Body of pancreas (tissue), 4 donors: ENCODE results near the gene GALNT15. TPM values are rescaled to one million over a fixed set of nuclear protein-coding genes. Genes with fewer than 3 reads are reported as not detected.

ENCODE experiments used
- ATAC-seq: fragments of 150-250 bp; one replicate; pipeline ENCODE4 v1.9.1; 2016
- DNase-seq, 4 donors: peaks; one replicate each; pipeline ENCODE4 v3.0.0-alpha.2; 2019
- H3K27ac ChIP-seq, 4 donors: fragments of 200-600 bp; sonication (generic); 1 replicate in 3 of 4; 2 replicates in 1 of 4; pipeline versions ENCODE4 v1.5.1 to v1.6.1; 2016 to 2019; ENCODE audit warnings: mild to moderate bottlenecking in 1 of 4, mixed read lengths in 1 of 4, moderate library complexity in 1 of 4
- H3K27me3 ChIP-seq, 2 donors: fragments of 200-600 bp; sonication (generic); one replicate each; pipeline ENCODE4 v1.6.0; 2016; ENCODE audit warnings: mild to moderate bottlenecking in 1 of 2
- H3K36me3 ChIP-seq, 2 donors: fragments of 200-600 bp; sonication (generic); replicated peaks in 1 of 2; 2 replicates each; pipeline ENCODE4 v1.5.1; 2016; ENCODE audit warnings: low read depth in 2 of 2; ENCODE audit not compliant: insufficient read depth in 1 of 2
- H3K4me1 ChIP-seq: fragments of 200-600 bp; sonication (generic); one replicate; pipeline ENCODE4 v1.6.0; 2016
- H3K4me3 ChIP-seq, 2 donors: fragments of 200-600 bp; sonication (generic); 1 replicate in 1 of 2; 2 replicates in 1 of 2; pipeline ENCODE4 v1.5.1; 2016 to 2019
- H3K9me3 ChIP-seq, 3 donors: fragments of 200-600 bp; sonication (generic); 1 replicate in 2 of 3; 2 replicates in 1 of 3; pipeline ENCODE4 v1.5.1; 2016
- POLR2A ChIP-seq, 3 donors: fragments of 450-650 bp; IDR thresholded peaks; one replicate each; pipeline ENCODE4 v1.6.1; 2016; ENCODE audit warnings: antibody characterized with exemption in 3 of 3, mild to moderate bottlenecking in 2 of 3
- WGBS, 2 donors: methylation state at CpG; one replicate each; pipeline ENCODE4 v1.1.5; 2017; 5-methylcytosine and 5-hydroxymethylcytosine counted together
- intact Hi-C: fragments of 100-400 bp; cut with DNase I; formaldehyde crosslinking; loops from one replicate; pipeline ENCODE4 v1.15.1; 2023
- total RNA-seq, 2 donors: library from RNA; depleted of rRNA; stranded (reverse); fragments of >200 nt; gene quantifications; one replicate each; pipeline ENCODE4 v1.1.0, GENCODE V29; 2016
- TF ChIP-seq, protein P1 (sequence below), 7 experiments: fragments of 450-650 bp in 4 of 7; fragments of 200-600 bp in 3 of 7; sonication (generic) in 3 of 7; IDR thresholded peaks; one replicate each; pipeline ENCODE4 v1.5.1; 2016 to 2019; ENCODE audit warnings: antibody characterized with exemption in 7 of 7

The GALNT15 gene
- total RNA-seq, 2 donors from 2014 or later: 21.8 to 26.0 TPM

DNA sequence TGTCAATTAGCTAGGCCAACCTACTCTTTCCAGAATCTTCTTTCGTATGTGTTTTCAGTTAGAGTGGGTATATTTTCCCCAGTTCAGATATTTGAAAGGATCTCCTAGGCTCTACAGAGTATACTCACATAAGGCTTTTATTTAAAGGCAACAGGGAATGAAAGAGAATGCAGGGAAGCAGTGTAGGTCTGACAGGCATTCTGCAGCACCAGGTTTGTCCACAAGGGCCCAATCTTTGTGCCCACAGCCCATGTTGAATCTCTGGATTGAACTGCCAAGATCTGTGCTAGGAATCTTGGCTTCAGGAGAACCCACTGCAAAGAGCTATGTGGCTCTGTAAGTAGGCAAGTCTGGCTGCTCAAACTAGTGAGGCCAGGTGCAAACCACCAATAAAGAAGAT lies 24.2 kb upstream of the GALNT15 start:
- TF ChIP-seq POLR2A (IDR thresholded peaks at IDR 0.05): no peak
- TF ChIP-seq, protein P1, sequence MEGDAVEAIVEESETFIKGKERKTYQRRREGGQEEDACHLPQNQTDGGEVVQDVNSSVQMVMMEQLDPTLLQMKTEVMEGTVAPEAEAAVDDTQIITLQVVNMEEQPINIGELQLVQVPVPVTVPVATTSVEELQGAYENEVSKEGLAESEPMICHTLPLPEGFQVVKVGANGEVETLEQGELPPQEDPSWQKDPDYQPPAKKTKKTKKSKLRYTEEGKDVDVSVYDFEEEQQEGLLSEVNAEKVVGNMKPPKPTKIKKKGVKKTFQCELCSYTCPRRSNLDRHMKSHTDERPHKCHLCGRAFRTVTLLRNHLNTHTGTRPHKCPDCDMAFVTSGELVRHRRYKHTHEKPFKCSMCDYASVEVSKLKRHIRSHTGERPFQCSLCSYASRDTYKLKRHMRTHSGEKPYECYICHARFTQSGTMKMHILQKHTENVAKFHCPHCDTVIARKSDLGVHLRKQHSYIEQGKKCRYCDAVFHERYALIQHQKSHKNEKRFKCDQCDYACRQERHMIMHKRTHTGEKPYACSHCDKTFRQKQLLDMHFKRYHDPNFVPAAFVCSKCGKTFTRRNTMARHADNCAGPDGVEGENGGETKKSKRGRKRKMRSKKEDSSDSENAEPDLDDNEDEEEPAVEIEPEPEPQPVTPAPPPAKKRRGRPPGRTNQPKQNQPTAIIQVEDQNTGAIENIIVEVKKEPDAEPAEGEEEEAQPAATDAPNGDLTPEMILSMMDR (IDR thresholded peaks at IDR 0.05): no peak
- Histone ChIP-seq H3K27ac (no peak overlapping the region), H3K27me3 (no peaks in the 10 kb centered on the region), H3K4me1 (no peaks in the 10 kb centered on the region), H3K9me3 (no peaks in the 10 kb centered on the region), H3K36me3 (no peaks in the 10 kb centered on the region), H3K4me3 (no peak overlapping the region)
- 83 to 100% methylated on average over 1 of the region's 1 CpG for whole genome bisulfite sequencing, 2 donors
- intact Hi-C loops: no loop called here
- DNase-seq (no peak), ATAC-seq (no peak)

DNA sequence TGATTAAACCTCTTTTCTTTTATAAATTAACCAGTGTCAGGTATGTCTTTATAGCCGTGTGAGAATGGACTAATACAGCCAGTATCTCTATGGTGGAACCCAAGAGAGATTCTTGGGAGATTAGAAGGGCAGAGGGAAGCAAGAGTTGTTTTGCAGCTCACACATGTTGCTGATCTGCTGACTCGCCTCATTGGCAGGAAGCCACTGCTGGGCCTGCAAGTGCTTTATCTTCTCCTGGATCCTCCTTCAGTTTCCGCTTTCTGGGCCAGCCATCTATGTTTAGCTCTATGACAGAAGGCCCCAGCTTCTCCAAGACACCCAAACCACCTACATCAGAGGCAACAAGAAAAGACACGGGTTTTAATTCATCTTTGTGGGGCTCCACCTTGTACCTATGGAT lies 23.4 kb upstream of the GALNT15 start:
- no peak for ATAC-seq
- TF ChIP-seq, protein P1 (IDR thresholded peaks at IDR 0.05): no peak
- no peak for TF ChIP-seq POLR2A (IDR thresholded peaks at IDR 0.05)
- H3K27ac ChIP-seq: no peak overlapping the region

DNA sequence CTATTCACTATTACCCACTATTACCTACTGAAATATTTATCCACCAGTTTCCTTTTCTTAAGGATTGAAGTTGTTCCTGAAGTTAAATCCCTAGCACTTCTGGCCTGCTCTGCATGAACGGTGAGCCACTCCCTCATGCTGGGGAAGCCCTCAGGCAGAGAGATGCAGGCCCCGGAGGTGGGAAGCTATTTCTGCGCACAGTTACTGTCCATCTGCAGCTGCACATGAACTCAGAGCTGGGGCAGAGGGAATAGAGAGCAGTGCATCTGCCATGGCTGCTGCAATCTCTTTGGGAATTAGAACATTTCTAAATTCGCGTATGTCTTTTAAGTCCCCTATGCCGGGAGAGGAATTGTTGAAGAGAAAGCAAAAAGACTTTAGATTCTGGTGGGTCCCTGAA lies 6.3 kb upstream of the GALNT15 start:
- no peak for TF ChIP-seq POLR2A (IDR thresholded peaks at IDR 0.05)
- TF ChIP-seq, protein P1 (IDR thresholded peaks at IDR 0.05): no peak
- no peaks in the 10 kb centered on the region for H3K36me3 ChIP-seq
- DNase-seq: no peak
- WGBS, 2 donors: 77 to 86% methylated on average over 6 of the region's 6 CpGs
- intact Hi-C loops: no loop called here
- H3K4me3 ChIP-seq: no peak overlapping the region
- H3K27ac ChIP-seq: no peak overlapping the region
- no peaks in the 10 kb centered on the region for H3K9me3 ChIP-seq
- ATAC-seq: no peak
- H3K4me1 ChIP-seq: no peaks in the 10 kb centered on the region
- H3K27me3 ChIP-seq: no peaks in the 10 kb centered on the region

More for the DNA sequence above, 23.4 kb upstream of the GALNT15 start:
- Histone ChIP-seq H3K36me3 (no peaks in the 10 kb centered on the region), H3K4me3 (no peak overlapping the region), H3K27me3 (no peaks in the 10 kb centered on the region), H3K4me1 (no peaks in the 10 kb centered on the region), H3K9me3 (no peaks in the 10 kb centered on the region)
- 51 to 69% methylated on average over 4 of the region's 4 CpGs for WGBS, 2 donors
- peak; percentile 28 to 67 (median 43) for DNase-seq
- intact Hi-C loops: no loop called here

DNA sequence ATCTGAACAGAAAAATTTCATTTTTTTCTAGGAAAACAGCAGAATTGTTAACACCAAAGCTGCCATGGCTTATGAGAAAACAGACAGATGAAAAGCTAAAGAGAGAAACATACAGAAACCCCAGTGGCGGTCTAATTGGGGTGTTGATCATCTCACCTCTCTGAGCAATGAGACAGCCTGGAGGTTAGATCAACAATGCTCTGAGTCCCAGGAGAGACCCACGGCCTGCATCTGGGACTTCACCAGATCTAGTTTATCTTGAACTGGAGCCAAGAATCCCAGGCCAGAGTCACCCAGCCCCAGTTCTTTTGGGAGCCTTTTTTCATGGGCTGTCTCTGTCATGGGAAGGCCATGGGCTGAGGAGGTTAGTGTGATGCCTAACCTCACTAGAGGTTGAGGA lies 3.5 kb upstream of the GALNT15 start:
- H3K4me3 ChIP-seq: no peak overlapping the region
- ATAC-seq (no peak), DNase-seq (no peak)
- H3K9me3 ChIP-seq: no peaks in the 10 kb centered on the region
- no peaks in the 10 kb centered on the region for H3K27me3 ChIP-seq
- H3K27ac ChIP-seq: no peak overlapping the region
- 54 to 59% methylated on average over 2 of the region's 2 CpGs for WGBS, 2 donors
- TF ChIP-seq, protein P1 (IDR thresholded peaks at IDR 0.05): no peak
- no peak for TF ChIP-seq POLR2A (IDR thresholded peaks at IDR 0.05)
- no peaks in the 10 kb centered on the region for H3K36me3 ChIP-seq
- peaks cover 7% of the 10 kb centered on the region for H3K4me1 ChIP-seq
- intact Hi-C loops: loop anchor here (10.0 kb wide), 1 partner anchor 356 kb away; no protein-coding TSS in a partner anchor

DNA sequence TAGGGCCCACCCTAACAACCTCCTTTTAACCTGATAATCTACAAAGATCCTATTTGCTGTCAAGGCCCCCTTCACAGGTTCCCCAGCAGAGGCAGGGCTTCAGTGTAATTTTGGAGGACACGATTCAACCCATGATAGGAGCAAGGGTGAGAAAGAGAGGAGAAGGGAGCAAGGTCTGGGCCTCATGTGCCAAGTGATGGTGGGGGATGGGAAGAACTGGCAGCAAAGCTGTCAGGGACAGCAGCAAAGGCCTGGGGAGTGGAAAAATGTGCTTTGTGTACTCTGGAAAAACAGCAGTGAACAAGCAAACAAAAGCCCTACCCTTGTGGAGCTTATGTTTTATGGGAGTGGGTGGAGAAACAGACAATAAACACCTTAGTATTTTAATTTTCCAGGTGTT lies 2.7 kb upstream of the GALNT15 start:
- H3K4me1 ChIP-seq: peaks cover 7% of the 10 kb centered on the region
- WGBS, 2 donors: 81 to 87% methylated on average over 1 of the region's 1 CpG
- H3K27me3 ChIP-seq: no peaks in the 10 kb centered on the region
- intact Hi-C loops: loop anchor here (10.0 kb wide), 1 partner anchor 357 kb away; no protein-coding TSS in a partner anchor
- TF ChIP-seq POLR2A (IDR thresholded peaks at IDR 0.05): no peak
- TF ChIP-seq, protein P1 (IDR thresholded peaks at IDR 0.05): no peak
- ATAC-seq (no peak), DNase-seq (no peak)
- no peaks in the 10 kb centered on the region for H3K9me3 ChIP-seq
- H3K36me3 ChIP-seq: no peaks in the 10 kb centered on the region
- H3K4me3 ChIP-seq: no peak overlapping the region
- H3K27ac ChIP-seq: no peak overlapping the region
